OCI-LY1 (cell line): ENCODE measurements around the gene PILRA.
A peak's percentile ranks its signal among the peaks of the same experiment; 100 is the strongest.
"Not testable (repeated sequence)": the region's sequence is repeated elsewhere in the genome, so short reads cannot be mapped to it uniquely, and the experiment has no call there.

ENCODE experiments used
- H2AFZ ChIP-seq: fragments of 200-600 bp; sonication (generic), shearing (Covaris generic); 2 replicates; pipeline ENCODE4 v1.6.0; 2014; ENCODE audit warnings: antibody characterized with exemption, mild to moderate bottlenecking, low read length
- H3F3A ChIP-seq: fragments of 200-600 bp; sonication (generic), shearing (Covaris generic); 2 replicates; pipeline ENCODE4 v1.6.0; 2014; ENCODE audit warnings: mild to moderate bottlenecking, antibody characterized with exemption, low read length, moderate library complexity; ENCODE audit not compliant: insufficient read depth
- H3K27ac ChIP-seq: fragments of 200-600 bp; sonication (generic); 2 replicates; pipeline ENCODE4 v1.5.1; 2014; ENCODE audit warnings: low read length, mixed run types, mild to moderate bottlenecking, low read depth; ENCODE audit not compliant: poor library complexity, severe bottlenecking
- H3K27me3 ChIP-seq: fragments of 200-600 bp; sonication (generic); 2 replicates; pipeline ENCODE4 v1.6.0; 2014; ENCODE audit warnings: antibody characterized with exemption, mild to moderate bottlenecking, low read length, moderate library complexity; ENCODE audit not compliant: insufficient read depth
- H3K36me3 ChIP-seq: fragments of 200-600 bp; sonication (generic); 2 replicates; pipeline ENCODE4 v1.6.1; 2014; ENCODE audit warnings: mild to moderate bottlenecking, antibody characterized with exemption, low read length, moderate library complexity, mixed read lengths; ENCODE audit not compliant: insufficient read depth
- H3K4me1 ChIP-seq: fragments of 200-600 bp; sonication (generic); 2 replicates; pipeline ENCODE4 v1.5.1; 2014; ENCODE audit warnings: mild to moderate bottlenecking, low read length, moderate library complexity; ENCODE audit not compliant: insufficient read depth, severe bottlenecking
- H3K4me2 ChIP-seq: fragments of 200-600 bp; sonication (generic), shearing (Covaris generic); 2 replicates; pipeline ENCODE4 v1.6.1; 2014; ENCODE audit warnings: low read length
- H3K4me3 ChIP-seq: fragments of 200-600 bp; sonication (generic); 2 replicates; pipeline ENCODE4 v1.5.1; 2014; ENCODE audit warnings: low read length, low read depth, mild to moderate bottlenecking, mixed read lengths; ENCODE audit not compliant: poor library complexity, severe bottlenecking
- H3K79me2 ChIP-seq: fragments of 200-600 bp; shearing (Covaris generic); 2 replicates; pipeline ENCODE4 v1.6.1; 2016; ENCODE audit warnings: mixed run types, low read length, mixed read lengths; ENCODE audit not compliant: insufficient read depth
- H3K9ac ChIP-seq: fragments of 200-600 bp; sonication (generic), shearing (Covaris generic); 2 replicates; pipeline ENCODE4 v1.6.1; 2014; ENCODE audit warnings: mild to moderate bottlenecking, low read length, mixed read lengths
- H3K9me2 ChIP-seq: fragments of 200-600 bp; sonication (generic), shearing (Covaris generic); 2 replicates; pipeline ENCODE4 v1.6.1; 2014; ENCODE audit warnings: low read depth, mild to moderate bottlenecking, low read length, mixed read lengths
- H3K9me3 ChIP-seq: fragments of 200-600 bp; shearing (Covaris generic); 2 replicates; pipeline ENCODE4 v1.6.1; 2014; ENCODE audit warnings: low read length, mixed read lengths
- H4K20me1 ChIP-seq: fragments of 200-600 bp; sonication (generic), shearing (Covaris generic); 2 replicates; pipeline ENCODE4 v1.6.0; 2016; ENCODE audit warnings: mild to moderate bottlenecking, low read length; ENCODE audit not compliant: insufficient read depth
- EZH2 ChIP-seq: fragments of 200-600 bp; sonication (generic), shearing (Covaris generic); IDR thresholded peaks from 2 replicates; pipeline ENCODE4 v1.8.0; 2017; ENCODE audit warnings: borderline replicate concordance, mixed run types, mild to moderate bottlenecking, antibody characterized with exemption, low read length, moderate library complexity, mixed read lengths
- TF ChIP-seq, protein P1 (sequence below): fragments of 200-600 bp; sonication (generic), shearing (Covaris generic); IDR thresholded peaks from 2 replicates; pipeline ENCODE4 v1.5.1; 2017; ENCODE audit warnings: mild to moderate bottlenecking, antibody characterized with exemption, low read length, moderate library complexity, mixed read lengths

The PILRA gene

DNA sequence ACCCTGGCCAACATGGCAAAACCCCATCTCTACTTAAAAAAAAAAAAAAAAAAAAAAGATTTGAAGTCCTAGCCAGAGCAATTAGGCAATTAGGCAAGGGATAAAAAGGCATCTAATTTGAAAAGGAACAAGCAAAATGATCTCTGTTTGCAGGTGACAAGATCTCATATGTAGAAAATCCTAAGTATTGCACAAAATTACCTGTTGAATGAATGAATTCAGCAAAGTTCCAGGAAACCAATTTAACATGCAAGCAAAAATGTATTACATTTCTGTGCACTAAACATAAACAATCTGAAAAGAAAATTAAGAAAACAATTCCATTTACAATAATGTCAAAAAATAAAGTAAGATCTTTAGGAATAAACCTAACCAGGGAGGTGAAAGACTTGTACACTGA, 10.2 kb upstream of the PILRA start:
- H3K9me2 ChIP-seq, result no peaks in the 10 kb centered on the region
- no peak for TF ChIP-seq EZH2
- TF ChIP-seq, protein P1, sequence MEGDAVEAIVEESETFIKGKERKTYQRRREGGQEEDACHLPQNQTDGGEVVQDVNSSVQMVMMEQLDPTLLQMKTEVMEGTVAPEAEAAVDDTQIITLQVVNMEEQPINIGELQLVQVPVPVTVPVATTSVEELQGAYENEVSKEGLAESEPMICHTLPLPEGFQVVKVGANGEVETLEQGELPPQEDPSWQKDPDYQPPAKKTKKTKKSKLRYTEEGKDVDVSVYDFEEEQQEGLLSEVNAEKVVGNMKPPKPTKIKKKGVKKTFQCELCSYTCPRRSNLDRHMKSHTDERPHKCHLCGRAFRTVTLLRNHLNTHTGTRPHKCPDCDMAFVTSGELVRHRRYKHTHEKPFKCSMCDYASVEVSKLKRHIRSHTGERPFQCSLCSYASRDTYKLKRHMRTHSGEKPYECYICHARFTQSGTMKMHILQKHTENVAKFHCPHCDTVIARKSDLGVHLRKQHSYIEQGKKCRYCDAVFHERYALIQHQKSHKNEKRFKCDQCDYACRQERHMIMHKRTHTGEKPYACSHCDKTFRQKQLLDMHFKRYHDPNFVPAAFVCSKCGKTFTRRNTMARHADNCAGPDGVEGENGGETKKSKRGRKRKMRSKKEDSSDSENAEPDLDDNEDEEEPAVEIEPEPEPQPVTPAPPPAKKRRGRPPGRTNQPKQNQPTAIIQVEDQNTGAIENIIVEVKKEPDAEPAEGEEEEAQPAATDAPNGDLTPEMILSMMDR, result no peak
- H3F3A ChIP-seq, result 0 out of 2 replicates have a peak, but pooled peaks cover 8% of the 10 kb centered on the region
- H2AFZ ChIP-seq, result no peak overlapping the region
- H3K4me1 ChIP-seq, result peaks cover 37% of the 10 kb centered on the region
- no peak overlapping the region for H3K4me2 ChIP-seq
- H3K27ac ChIP-seq, result no peak overlapping the region
- H4K20me1 ChIP-seq, result no peaks in the 10 kb centered on the region
- H3K79me2 ChIP-seq, result no peaks in the 10 kb centered on the region
- H3K9ac ChIP-seq, result no peak overlapping the region
- H3K4me3 ChIP-seq, result no peak overlapping the region
- no peaks in the 10 kb centered on the region for H3K9me3 ChIP-seq
- peaks cover 74% of the 10 kb centered on the region for H3K36me3 ChIP-seq
- H3K27me3 ChIP-seq, result no peaks in the 10 kb centered on the region

DNA sequence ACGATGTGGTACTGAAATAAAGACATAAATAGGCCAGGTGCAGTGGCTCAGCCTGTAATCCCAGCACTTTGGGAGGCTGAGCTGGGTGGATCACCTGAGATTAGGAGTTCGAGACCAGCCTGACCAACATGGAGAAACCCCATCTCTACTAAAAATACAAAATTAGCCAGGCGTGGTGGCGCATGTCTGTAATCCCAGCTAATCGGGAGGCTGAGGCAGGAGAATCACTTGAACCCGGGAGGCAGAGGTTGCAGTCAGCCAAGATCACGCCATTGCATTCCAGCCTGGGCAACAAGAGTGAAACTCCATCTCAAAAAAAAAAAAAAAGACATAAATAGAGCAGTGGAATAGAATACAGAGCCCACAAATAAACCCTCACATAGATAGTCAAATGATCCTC, 9.5 kb upstream of the PILRA start:
- Histone ChIP-seq H3K36me3 (peaks cover 67% of the 10 kb centered on the region), H3K4me1 (peaks cover 44% of the 10 kb centered on the region), H3F3A (peaks cover 11% of the 10 kb centered on the region; the same call in 1 of the 2 replicates)
- not testable (repeated sequence) for H3K9ac ChIP-seq, H3K27me3 ChIP-seq, H3K4me3 ChIP-seq, H2AFZ ChIP-seq, H3K79me2 ChIP-seq, H4K20me1 ChIP-seq, H3K9me2 ChIP-seq, H3K9me3 ChIP-seq, H3K27ac ChIP-seq, H3K4me2 ChIP-seq

GRCh38 chr7:100364480-100364879, 8.8 kb upstream of the PILRA start:
- Histone ChIP-seq H3K9me2 (no peaks in the 10 kb centered on the region), H3K27ac (no peak overlapping the region), H3K4me3 (no peak overlapping the region), H3K4me2 (no peak overlapping the region), H3K4me1 (peaks cover 51% of the 10 kb centered on the region), H3K9me3 (no peaks in the 10 kb centered on the region), H2AFZ (no peak overlapping the region), H3K79me2 (no peaks in the 10 kb centered on the region), H3K9ac (no peak overlapping the region), H4K20me1 (no peaks in the 10 kb centered on the region), H3F3A (peaks cover 11% of the 10 kb centered on the region; the same call in 1 of the 2 replicates), H3K27me3 (no peaks in the 10 kb centered on the region), H3K36me3 (peaks cover 60% of the 10 kb centered on the region)
- TF ChIP-seq, protein P1, result no peak
- no peak for TF ChIP-seq EZH2

DNA sequence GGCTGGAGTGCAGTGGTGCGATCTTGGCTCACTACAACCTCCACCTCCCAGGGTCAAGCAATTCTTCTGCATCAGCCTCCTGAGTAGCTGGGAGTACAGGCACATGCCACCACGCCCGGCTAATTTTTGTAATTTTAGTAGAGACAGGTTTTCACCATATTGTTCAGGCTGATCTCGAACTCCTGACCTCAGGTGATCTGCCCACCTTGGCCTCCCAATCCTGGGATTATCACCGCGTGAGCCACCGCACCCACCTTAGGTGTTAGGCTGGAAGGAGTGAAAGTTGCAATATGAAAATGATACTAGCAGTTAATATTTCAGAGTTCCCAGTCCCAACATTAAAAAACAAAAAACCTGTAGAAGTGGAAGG, 7.3 kb upstream of the PILRA start:
- not testable (repeated sequence) for H2AFZ ChIP-seq, H3K4me3 ChIP-seq, H3K9ac ChIP-seq, H3K27me3 ChIP-seq, H3K9me2 ChIP-seq, H4K20me1 ChIP-seq, H3K9me3 ChIP-seq, H3K79me2 ChIP-seq
- peaks cover 45% of the 10 kb centered on the region for H3K36me3 ChIP-seq
- peak overlapping the region; percentile 95 for H3K27ac ChIP-seq
- H3K4me1 ChIP-seq, result peaks cover 62% of the 10 kb centered on the region
- peak overlapping the region; percentile 17; the same call in 1 of the 2 replicates for H3K4me2 ChIP-seq
- peaks cover 11% of the 10 kb centered on the region; the same call in 1 of the 2 replicates for H3F3A ChIP-seq
